Fibroblast of lung (primary cell): Measurements from ENCODE around the gene WRAP73. TPM values are rescaled to one million over a fixed set of nuclear protein-coding genes. Genes with fewer than 3 reads are reported as not detected.

Source experiments
- DNase-seq, 2 donors: peaks; one replicate each; pipeline versions ENCODE4 v3.0.0 to v3.0.0-alpha.2; 2010; ENCODE audit warnings: low read depth in 2 of 2
- H2AFZ ChIP-seq: 2 replicates; pipeline ENCODE4 v1.5.1; 2012; ENCODE audit warnings: low read length, control low read depth, inconsistent platforms
- H3K27ac ChIP-seq: 2 replicates; pipeline ENCODE4 v1.5.1; 2011; ENCODE audit warnings: low read length, control low read depth; ENCODE audit not compliant: insufficient read depth
- H3K27me3 ChIP-seq: 2 replicates; pipeline ENCODE4 v1.5.1; 2011; ENCODE audit warnings: mild to moderate bottlenecking, low read length; ENCODE audit not compliant: control insufficient read depth, insufficient read depth
- H3K36me3 ChIP-seq: 2 replicates; pipeline ENCODE4 v1.5.1; 2011; ENCODE audit warnings: low read length; ENCODE audit not compliant: control insufficient read depth, insufficient read depth
- H3K4me1 ChIP-seq: 2 replicates; pipeline ENCODE4 v1.5.1; 2011; ENCODE audit warnings: low read length; ENCODE audit not compliant: control insufficient read depth, insufficient read depth; ENCODE audit errors: extremely low read depth
- H3K4me2 ChIP-seq: 2 replicates; pipeline ENCODE4 v1.5.1; 2011; ENCODE audit warnings: low read length, control low read depth; ENCODE audit not compliant: insufficient read depth; ENCODE audit errors: extremely low read depth
- H3K4me3 ChIP-seq, 4 experiments: fragments of 200-600 bp in 1 of 4; sonication (generic) in 1 of 4; replicated peaks in 1 of 4; 2 replicates each; pipeline ENCODE4 v1.5.1; 2011 to 2016; ENCODE audit warnings: low read length in 4 of 4, low read depth in 3 of 4, mild to moderate bottlenecking in 3 of 4, control low read depth in 2 of 4, inconsistent platforms in 1 of 4, mixed read lengths in 1 of 4; ENCODE audit not compliant: insufficient read depth in 1 of 4; ENCODE audit errors: control extremely low read depth in 1 of 4
- H3K79me2 ChIP-seq: 2 replicates; pipeline ENCODE4 v1.5.1; 2012; ENCODE audit warnings: mild to moderate bottlenecking, low read length, inconsistent platforms; ENCODE audit not compliant: control insufficient read depth, insufficient read depth
- H3K9ac ChIP-seq: 2 replicates; pipeline ENCODE4 v1.5.1; 2011; ENCODE audit warnings: mild to moderate bottlenecking, low read length, control low read depth; ENCODE audit not compliant: insufficient read depth
- H3K9me3 ChIP-seq: 2 replicates; pipeline ENCODE4 v1.5.1; 2012; ENCODE audit warnings: low read depth, low read length; ENCODE audit not compliant: control insufficient read depth, insufficient read depth
- H4K20me1 ChIP-seq: 2 replicates; pipeline ENCODE4 v1.5.1; 2011; ENCODE audit warnings: low read length; ENCODE audit not compliant: control insufficient read depth, insufficient read depth; ENCODE audit errors: extremely low read depth
- EZH2 ChIP-seq: IDR thresholded peaks from 2 replicates; pipeline ENCODE4 v1.5.1; 2012; ENCODE audit warnings: low read length, control low read depth, mild to moderate bottlenecking; ENCODE audit errors: missing control alignments
- polyA plus RNA-seq, 2 donors: library from polyadenylated mRNA; depleted of rRNA in 1 of 2; stranded (reverse) in 1 of 2; unstranded in 1 of 2; fragments of >200 nt; gene quantifications; 2 replicates each; pipeline ENCODE4 v1.2.1, GENCODE V29; 2011 to 2012; ENCODE audit warnings: missing spikeins in 1 of 2
- total RNA-seq: library from RNA; depleted of rRNA; stranded (reverse); fragments of >200 nt; gene quantifications from 2 replicates; pipeline ENCODE4 v1.2.1, GENCODE V29; 2014
- TF ChIP-seq, protein P1 (sequence below), 2 donors: IDR thresholded peaks in 1 of 2; conservative IDR thresholded peaks in 1 of 2; 1 replicate in 1 of 2; 2 replicates in 1 of 2; pipeline ENCODE4 v1.5.1; 2011 to 2012; ENCODE audit warnings: low read length in 2 of 2, control low read depth in 1 of 2, inconsistent platforms in 1 of 2, low read depth in 1 of 2, mild to moderate bottlenecking in 1 of 2

Gene WRAP73
- total and polyA plus RNA-seq, 2 donors (not counting 1 experiment from before 2014, with no cell fraction given): 12.0 to 15.0 TPM

DNA sequence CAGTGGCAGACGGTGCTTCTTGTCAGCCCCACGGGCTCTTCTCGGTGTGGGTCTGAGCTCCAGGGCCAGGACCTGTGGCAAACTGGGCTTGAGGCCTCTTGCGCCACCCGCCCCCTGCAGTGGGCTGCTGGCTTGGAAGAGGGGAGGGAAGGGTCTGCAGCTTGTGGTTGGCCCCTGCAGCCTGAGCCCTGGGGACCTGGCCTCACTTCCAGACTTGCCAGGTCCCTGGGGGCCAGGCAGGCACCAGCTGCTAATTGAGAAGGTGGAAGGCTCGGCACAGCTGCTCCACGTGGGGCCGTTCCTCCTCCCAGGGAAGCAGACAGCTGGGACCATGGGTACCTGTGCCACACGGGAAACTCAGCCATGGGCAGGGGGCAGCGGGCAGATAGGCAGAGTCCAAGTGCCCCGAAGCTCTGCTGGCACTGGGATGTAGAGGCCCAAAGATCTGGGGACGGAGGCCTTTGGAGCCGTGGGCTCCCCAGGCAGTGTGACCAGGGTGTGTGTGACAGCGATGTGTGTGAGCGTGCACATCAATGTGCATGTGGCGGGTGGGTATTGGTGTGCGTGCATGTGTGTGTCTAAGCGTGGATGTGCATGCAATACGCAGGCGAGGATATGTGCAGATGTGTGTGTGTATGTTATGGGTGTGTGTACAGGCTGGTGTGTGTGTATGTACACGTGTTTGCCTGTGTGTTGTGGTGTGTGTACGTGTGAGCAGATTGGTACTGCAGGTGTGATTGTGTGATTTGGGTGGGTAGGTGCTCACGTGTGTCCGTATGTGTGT lies 41.7 kb upstream of the WRAP73 start:
- Histone ChIP-seq H3K27ac (no peak overlapping the region), H2AFZ (no peak overlapping the region), H4K20me1 (no peaks in the 10 kb centered on the region), H3K27me3 (no peaks in the 10 kb centered on the region), H3K36me3 (no peaks in the 10 kb centered on the region), H3K9me3 (no peaks in the 10 kb centered on the region), H3K9ac (no peak overlapping the region), H3K4me3 (no peak overlapping the region), H3K79me2 (no peaks in the 10 kb centered on the region), H3K4me1 (no peaks in the 10 kb centered on the region), H3K4me2 (no peak overlapping the region)
- DNase-seq: no peak
- TF ChIP-seq, protein P1, sequence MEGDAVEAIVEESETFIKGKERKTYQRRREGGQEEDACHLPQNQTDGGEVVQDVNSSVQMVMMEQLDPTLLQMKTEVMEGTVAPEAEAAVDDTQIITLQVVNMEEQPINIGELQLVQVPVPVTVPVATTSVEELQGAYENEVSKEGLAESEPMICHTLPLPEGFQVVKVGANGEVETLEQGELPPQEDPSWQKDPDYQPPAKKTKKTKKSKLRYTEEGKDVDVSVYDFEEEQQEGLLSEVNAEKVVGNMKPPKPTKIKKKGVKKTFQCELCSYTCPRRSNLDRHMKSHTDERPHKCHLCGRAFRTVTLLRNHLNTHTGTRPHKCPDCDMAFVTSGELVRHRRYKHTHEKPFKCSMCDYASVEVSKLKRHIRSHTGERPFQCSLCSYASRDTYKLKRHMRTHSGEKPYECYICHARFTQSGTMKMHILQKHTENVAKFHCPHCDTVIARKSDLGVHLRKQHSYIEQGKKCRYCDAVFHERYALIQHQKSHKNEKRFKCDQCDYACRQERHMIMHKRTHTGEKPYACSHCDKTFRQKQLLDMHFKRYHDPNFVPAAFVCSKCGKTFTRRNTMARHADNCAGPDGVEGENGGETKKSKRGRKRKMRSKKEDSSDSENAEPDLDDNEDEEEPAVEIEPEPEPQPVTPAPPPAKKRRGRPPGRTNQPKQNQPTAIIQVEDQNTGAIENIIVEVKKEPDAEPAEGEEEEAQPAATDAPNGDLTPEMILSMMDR (conservative IDR thresholded peaks at IDR 0.05 in 1 of 2, IDR thresholded peaks at IDR 0.05 in 1 of 2; ENCODE audit: low read depth in 1 of 2, low read length in 2 of 2): no peak
- no peak for TF ChIP-seq EZH2

- Histone ChIP-seq H3K36me3 (no peaks in the 10 kb centered on the region), H3K9me3 (no peaks in the 10 kb centered on the region), H3K27me3 (no peaks in the 10 kb centered on the region), H3K79me2 (no peaks in the 10 kb centered on the region), H3K27ac (no peak overlapping the region), H3K9ac (no peak overlapping the region), H3K4me3 (no peak overlapping the region), H3K4me1 (no peaks in the 10 kb centered on the region), H3K4me2 (no peak overlapping the region), H2AFZ (no peak overlapping the region), H4K20me1 (no peaks in the 10 kb centered on the region)
- no peak for DNase-seq
- TF ChIP-seq, protein P1 (conservative IDR thresholded peaks at IDR 0.05 in 1 of 2, IDR thresholded peaks at IDR 0.05 in 1 of 2; ENCODE audit: low read depth in 1 of 2, low read length in 2 of 2): no peak
- no peak for TF ChIP-seq EZH2
Measured at GRCh38 chr1:3690282-3691065, 40.6 kb upstream of the WRAP73 start.

DNA sequence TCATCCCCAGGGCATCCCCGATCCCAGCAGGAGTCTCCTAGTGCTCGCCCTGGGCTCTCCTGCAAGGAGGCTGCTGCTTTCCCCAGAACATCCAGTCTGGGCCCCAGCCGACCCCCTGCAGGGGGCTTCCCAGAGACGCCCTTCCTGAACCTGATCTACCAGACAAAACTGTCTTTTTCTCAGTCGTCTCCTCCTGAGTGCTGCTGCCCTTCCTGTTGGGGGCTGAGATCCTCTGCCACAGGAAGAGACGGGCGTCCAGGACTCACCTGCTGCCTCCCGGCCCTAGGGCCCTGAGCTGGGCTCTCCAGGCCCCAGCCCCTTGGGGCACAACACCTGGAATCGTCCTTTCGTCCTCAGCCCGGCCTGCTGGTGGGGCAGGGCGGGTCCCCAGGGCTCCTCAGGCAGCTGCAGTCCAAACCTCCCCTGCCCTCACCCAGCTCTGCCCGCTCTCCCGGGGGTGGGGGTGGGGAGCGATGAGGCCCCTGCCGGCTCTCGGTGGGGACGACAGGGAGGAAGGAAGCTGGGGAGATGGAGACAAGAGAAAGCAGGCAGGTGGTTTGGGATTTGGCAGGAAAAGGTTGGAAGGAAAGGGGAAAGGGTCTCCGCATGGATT lies 39.3 kb upstream of the WRAP73 start:
- no peaks in the 10 kb centered on the region for H3K27me3 ChIP-seq
- no peak overlapping the region for H3K4me3 ChIP-seq
- H3K79me2 ChIP-seq: no peaks in the 10 kb centered on the region
- H2AFZ ChIP-seq: no peak overlapping the region
- H3K4me2 ChIP-seq: no peak overlapping the region
- TF ChIP-seq EZH2: no peak
- H3K9me3 ChIP-seq: no peaks in the 10 kb centered on the region
- no peaks in the 10 kb centered on the region for H3K36me3 ChIP-seq
- DNase-seq: no peak
- no peak overlapping the region for H3K27ac ChIP-seq
- no peaks in the 10 kb centered on the region for H3K4me1 ChIP-seq
- H4K20me1 ChIP-seq: no peaks in the 10 kb centered on the region
- H3K9ac ChIP-seq: no peak overlapping the region
